HCT116 (cell line): ENCODE measurements around the gene IGSF3. TPM values are rescaled to one million over a fixed set of nuclear protein-coding genes. Genes with fewer than 3 reads are reported as not detected.
"Not testable (repeated sequence)": the region's sequence is repeated elsewhere in the genome, so short reads cannot be mapped to it uniquely, and the experiment has no call there.

Experiments
- ATAC-seq: fragments of 200-7000 bp; cut with Tn5 transposase; 2 replicates; pipeline ENCODE4 v1.9.1; 2020; ENCODE audit warnings: mild to moderate bottlenecking, moderate library complexity
- BruUV-seq: library from RNA; stranded (reverse); fragments of 400-500 nt; replicated peaks from 2 replicates; lab custom pipeline; 2021; lab: Mats Ljungman, UMichigan
- CTCF ChIA-PET: fragments of 300-600 bp; sonication (Branson Sonifier 250); formaldehyde crosslinking; loops from one replicate; lab custom pipeline; 2021; ENCODE audit warnings: antibody characterized with exemption; lab: Charles Lee
- POLR2A ChIA-PET: fragments of 300-600, 350-600 bp; sonication (Branson Sonifier 250); formaldehyde crosslinking; loops from one replicate; lab custom pipeline; 2021; ENCODE audit warnings: antibody characterized with exemption; lab: Charles Lee
- RAD21 ChIA-PET, 2 experiments: fragments of 300-600 bp; sonication (Branson Sonifier 250); formaldehyde crosslinking; loops; one replicate each; lab custom pipeline; 2023; ENCODE audit warnings: low total read pairs in 2 of 2; ENCODE audit not compliant: uncharacterized antibody in 2 of 2, unreplicated experiment in 2 of 2, low non-redundant PET in 1 of 2; lab: Charles Lee
- DNase-seq: peaks from one replicate; pipeline ENCODE4 v3.0.0-alpha.2; 2010; ENCODE audit warnings: low read depth, low spot score
- H2AFZ ChIP-seq: fragments of 200-600 bp; shearing (Covaris generic), sonication (generic); 2 replicates; pipeline ENCODE4 v1.6.1; 2017; ENCODE audit warnings: low read depth, mixed run types, mixed read lengths, antibody characterized with exemption, low read length; ENCODE audit not compliant: poor library complexity, severe bottlenecking
- H3K27ac ChIP-seq: 2 replicates; pipeline ENCODE4 v1.5.1; 2012; ENCODE audit warnings: low read depth, low read length
- H3K27me3 ChIP-seq: fragments of 200-600 bp; sonication (generic); 2 replicates; pipeline ENCODE4 v1.6.1; 2016; ENCODE audit warnings: mixed run types, low read length, mixed read lengths; ENCODE audit not compliant: insufficient read depth
- H3K36me3 ChIP-seq, 2 experiments: fragments of 200-500 bp in 1 of 2; fragments of 200-600 bp in 1 of 2; sonication (Bioruptor generic) in 1 of 2; sonication (generic) in 1 of 2; 2 replicates each; pipeline versions ENCODE4 v1.5.1 to v1.6.1; 2014 to 2016; ENCODE audit warnings: low read length in 2 of 2, inconsistent platforms in 1 of 2, mixed read lengths in 1 of 2, mixed run types in 1 of 2; ENCODE audit not compliant: insufficient read depth in 2 of 2, control insufficient read depth in 1 of 2
- H3K4me1 ChIP-seq, 2 experiments: fragments of 200-600 bp in 1 of 2; sonication (generic) in 1 of 2; 2 replicates each; pipeline versions ENCODE4 v1.5.1 to v1.6.1; 2012 to 2017; ENCODE audit warnings: low read length in 2 of 2, inconsistent platforms in 1 of 2, mild to moderate bottlenecking in 1 of 2, mixed read lengths in 1 of 2, mixed run types in 1 of 2, moderate library complexity in 1 of 2; ENCODE audit not compliant: insufficient read depth in 2 of 2, control insufficient read depth in 1 of 2
- H3K4me2 ChIP-seq: fragments of 200-600 bp; sonication (generic); 2 replicates; pipeline ENCODE4 v1.6.1; 2017; ENCODE audit warnings: mixed run types, low read length, mixed read lengths
- H3K4me3 ChIP-seq, 2 experiments: fragments of 200-600 bp in 1 of 2; sonication (generic) in 1 of 2; replicated peaks in 1 of 2; 2 replicates each; pipeline ENCODE4 v1.5.1; 2011 to 2016; ENCODE audit warnings: low read length in 2 of 2, control low read depth in 1 of 2, low read depth in 1 of 2, mild to moderate bottlenecking in 1 of 2, mixed read lengths in 1 of 2, mixed run types in 1 of 2
- H3K79me2 ChIP-seq: fragments of 200-600 bp; sonication (generic); 2 replicates; pipeline ENCODE4 v1.6.1; 2017; ENCODE audit warnings: mild to moderate bottlenecking, mixed run types, low read length, moderate library complexity, mixed read lengths; ENCODE audit not compliant: insufficient read depth
- H3K9ac ChIP-seq: fragments of 200-600 bp; sonication (generic); 2 replicates; pipeline ENCODE4 v1.6.1; 2016; ENCODE audit warnings: low read length, mixed read lengths
- H3K9me2 ChIP-seq: fragments of 200-600 bp; sonication (generic), shearing (Covaris generic); 2 replicates; pipeline ENCODE4 v1.6.1; 2017; ENCODE audit warnings: mixed run types, mild to moderate bottlenecking, moderate library complexity; ENCODE audit not compliant: insufficient read depth
- H3K9me3 ChIP-seq, 2 experiments: fragments of 200-500 bp in 1 of 2; fragments of 200-600 bp in 1 of 2; sonication (Bioruptor generic) in 1 of 2; sonication (generic) in 1 of 2; 2 replicates each; pipeline ENCODE4 v1.6.1; 2014 to 2017; ENCODE audit warnings: low read length in 2 of 2, mixed read lengths in 2 of 2, inconsistent platforms in 1 of 2, low read depth in 1 of 2, mild to moderate bottlenecking in 1 of 2, mixed run types in 1 of 2, moderate library complexity in 1 of 2; ENCODE audit not compliant: control insufficient read depth in 1 of 2, insufficient read depth in 1 of 2
- H4K20me1 ChIP-seq: fragments of 200-600 bp; sonication (generic), shearing (Covaris generic); 2 replicates; pipeline ENCODE4 v1.6.1; 2017; ENCODE audit warnings: mixed run types, mild to moderate bottlenecking, moderate library complexity; ENCODE audit not compliant: insufficient read depth
- CBX3 ChIP-seq: IDR thresholded peaks from 2 replicates; pipeline ENCODE4 v1.6.1; 2012; ENCODE audit warnings: low read depth
- CEBPB ChIP-seq: IDR thresholded peaks from 2 replicates; pipeline ENCODE4 v1.6.1; 2012; ENCODE audit warnings: low read depth
- FOSL1 ChIP-seq: IDR thresholded peaks from 2 replicates; pipeline ENCODE4 v1.6.1; 2012; ENCODE audit warnings: low read depth
- POLR2A ChIP-seq: IDR thresholded peaks from 2 replicates; pipeline ENCODE4 v1.7.0; 2011; ENCODE audit warnings: borderline replicate concordance; ENCODE audit not compliant: insufficient read depth, insufficient read length; ENCODE audit errors: extremely low read depth
- SRF ChIP-seq: IDR thresholded peaks from 2 replicates; pipeline ENCODE4 v1.6.1; 2012; ENCODE audit warnings: low read depth
- ZFX ChIP-seq: fragments of 450-650 bp; IDR thresholded peaks from 2 replicates; pipeline ENCODE4 v1.6.1; 2017
- ZNF274 ChIP-seq: fragments of 200-500 bp; sonication (Bioruptor generic); IDR thresholded peaks from 2 replicates; pipeline ENCODE4 v1.6.1; 2014; ENCODE audit warnings: mild to moderate bottlenecking, low read depth, low read length, inconsistent platforms
- intact Hi-C: fragments of 100-400 bp; cut with micrococcal nuclease; formaldehyde crosslinking; loops from 2 replicates; pipeline ENCODE4 v1.10.0; 2022
- total RNA-seq: library from RNA; stranded (reverse); gene quantifications from one replicate; pipeline ENCODE4 v1.2.1, GENCODE V29; 2021; ENCODE audit not compliant: unreplicated experiment
- TF ChIP-seq, protein P1 (sequence below): IDR thresholded peaks from 2 replicates; pipeline ENCODE4 v1.6.1; 2012

The IGSF3 gene
- total RNA-seq, 1 experiment from 2014 or later: 18.6 TPM

- no peak for TF ChIP-seq FOSL1
- no peak for TF ChIP-seq ZNF274
- TF ChIP-seq CBX3: no peak
- TF ChIP-seq CEBPB: no peak
- no peak for TF ChIP-seq SRF
- TF ChIP-seq, protein P1, sequence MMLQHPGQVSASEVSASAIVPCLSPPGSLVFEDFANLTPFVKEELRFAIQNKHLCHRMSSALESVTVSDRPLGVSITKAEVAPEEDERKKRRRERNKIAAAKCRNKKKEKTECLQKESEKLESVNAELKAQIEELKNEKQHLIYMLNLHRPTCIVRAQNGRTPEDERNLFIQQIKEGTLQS: no peak
- TF ChIP-seq ZFX: no peak
- no peak for TF ChIP-seq POLR2A
- no peaks in the 10 kb centered on the region for H3K27me3 ChIP-seq
- no peak overlapping the region for H2AFZ ChIP-seq
- no peaks in the 10 kb centered on the region for H3K9me2 ChIP-seq
- no peaks in the 10 kb centered on the region for H4K20me1 ChIP-seq
- H3K9ac ChIP-seq: no peak overlapping the region
- H3K4me1 ChIP-seq: no peaks in the 10 kb centered on the region
- POLR2A ChIA-PET: no interaction called here
- no peaks in the 10 kb centered on the region for H3K36me3 ChIP-seq
- no peak overlapping the region for H3K4me3 ChIP-seq
- intact Hi-C loops: no loop called here
- CTCF ChIA-PET: no interaction called here
- DNase-seq (no peak), ATAC-seq (no peak)
- no peaks in the 10 kb centered on the region for H3K9me3 ChIP-seq
- no peak overlapping the region for H3K4me2 ChIP-seq
- BruUV-seq: no TSS peak
- RAD21 ChIA-PET: no interaction called here
- H3K27ac ChIP-seq: no peak overlapping the region
- no peaks in the 10 kb centered on the region for H3K79me2 ChIP-seq
These were observed 13.2 kb downstream of the IGSF3 start for GRCh38 chr1:116654351-116654750.

GRCh38 chr1:116652598-116652997, 14.9 kb downstream of the IGSF3 start:
- H3K9me2 ChIP-seq, H3K4me3 ChIP-seq, H2AFZ ChIP-seq, intact Hi-C loops, H3K27ac ChIP-seq, ATAC-seq, BruUV-seq, H3K9me3 ChIP-seq, DNase-seq, H3K4me1 ChIP-seq, H3K4me2 ChIP-seq, H3K79me2 ChIP-seq, H3K36me3 ChIP-seq, RAD21 ChIA-PET, H3K9ac ChIP-seq, H3K27me3 ChIP-seq, CTCF ChIA-PET, POLR2A ChIA-PET, H4K20me1 ChIP-seq: not testable (repeated sequence)

DNA sequence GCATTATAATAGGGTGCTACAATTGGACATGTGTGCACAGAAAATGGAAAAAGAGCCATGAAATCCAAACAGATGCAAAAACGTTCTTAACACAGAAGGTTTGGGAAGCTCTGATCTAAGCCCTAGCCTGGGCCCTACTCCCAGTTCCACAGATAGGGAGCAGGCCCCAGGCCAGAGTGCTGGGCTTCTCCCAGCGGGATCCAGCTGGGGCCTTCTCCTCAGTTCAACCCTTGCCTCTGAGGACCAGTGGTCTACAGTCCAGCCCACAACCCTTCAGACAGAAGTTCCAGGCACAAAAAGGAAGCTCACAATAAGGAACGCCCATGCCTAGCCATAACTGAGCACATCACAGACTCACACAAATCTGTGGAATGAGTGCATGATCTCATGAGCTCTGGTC, 16.8 kb downstream of the IGSF3 start:
- H3K4me2 ChIP-seq, BruUV-seq, intact Hi-C loops, DNase-seq, CTCF ChIA-PET, H2AFZ ChIP-seq, H3K4me3 ChIP-seq, H3K4me1 ChIP-seq, H3K9me2 ChIP-seq, H3K79me2 ChIP-seq, H4K20me1 ChIP-seq, H3K9me3 ChIP-seq, H3K27ac ChIP-seq, POLR2A ChIA-PET, H3K9ac ChIP-seq, H3K36me3 ChIP-seq, ATAC-seq, H3K27me3 ChIP-seq, RAD21 ChIA-PET: not testable (repeated sequence)

- POLR2A ChIA-PET, H3K4me2 ChIP-seq, intact Hi-C loops, H4K20me1 ChIP-seq, H3K9me3 ChIP-seq, RAD21 ChIA-PET, CTCF ChIA-PET, H3K4me3 ChIP-seq, H3K4me1 ChIP-seq, H3K9me2 ChIP-seq, H2AFZ ChIP-seq, ATAC-seq, H3K9ac ChIP-seq, DNase-seq, H3K27me3 ChIP-seq, H3K36me3 ChIP-seq, H3K27ac ChIP-seq, BruUV-seq, H3K79me2 ChIP-seq: not testable (repeated sequence)
These were observed 18.5 kb downstream of the IGSF3 start for GRCh38 chr1:116649041-116649440.
